KMS-11 (cell line): Measurements from ENCODE around the gene CCDC141.

Source experiments
- H2AFZ ChIP-seq: fragments of 200-600 bp; sonication (generic); 2 replicates; pipeline ENCODE4 v1.6.1; 2016; ENCODE audit warnings: antibody characterized with exemption, mixed run types, low read depth
- H3K27ac ChIP-seq: fragments of 200-600 bp; sonication (generic); 2 replicates; pipeline ENCODE4 v1.6.1; 2016; ENCODE audit warnings: mild to moderate bottlenecking, mixed run types
- H3K27me3 ChIP-seq: fragments of 200-600 bp; sonication (generic); 2 replicates; pipeline ENCODE4 v1.6.1; 2017; ENCODE audit warnings: mild to moderate bottlenecking, low read depth, mixed run types, moderate library complexity; ENCODE audit not compliant: insufficient read depth
- H3K36me3 ChIP-seq: fragments of 200-600 bp; sonication (generic); 2 replicates; pipeline ENCODE4 v1.6.1; 2017; ENCODE audit warnings: mild to moderate bottlenecking, mixed run types; ENCODE audit not compliant: insufficient read depth
- H3K4me1 ChIP-seq: fragments of 200-600 bp; sonication (generic); 2 replicates; pipeline ENCODE4 v1.6.1; 2016; ENCODE audit warnings: mild to moderate bottlenecking, low read depth, mixed run types; ENCODE audit not compliant: poor library complexity, severe bottlenecking
- H3K4me2 ChIP-seq: fragments of 200-600 bp; sonication (generic); 2 replicates; pipeline ENCODE4 v1.7.0; 2016; ENCODE audit warnings: mild to moderate bottlenecking, mixed run types
- H3K4me3 ChIP-seq: fragments of 200-600 bp; sonication (generic); IDR thresholded peaks from 2 replicates; pipeline ENCODE4 v1.6.1; 2017; ENCODE audit warnings: low read depth, low read length, mixed read lengths; ENCODE audit not compliant: insufficient read depth
- H3K79me2 ChIP-seq: fragments of 200-600 bp; sonication (generic); 2 replicates; pipeline ENCODE4 v1.6.1; 2016; ENCODE audit warnings: low read depth, mixed run types; ENCODE audit not compliant: insufficient read depth
- H3K9ac ChIP-seq: fragments of 200-600 bp; sonication (generic); 2 replicates; pipeline ENCODE4 v1.6.1; 2016; ENCODE audit warnings: mild to moderate bottlenecking, mixed run types
- H4K20me1 ChIP-seq: fragments of 200-600 bp; sonication (generic); 2 replicates; pipeline ENCODE4 v1.6.1; 2016; ENCODE audit warnings: mild to moderate bottlenecking, mixed run types; ENCODE audit not compliant: insufficient read depth
- CTCF ChIP-seq: fragments of 200-600 bp; sonication (generic); conservative IDR thresholded peaks from 2 replicates; pipeline ENCODE4 v1.6.1; 2017; ENCODE audit warnings: low read depth, mild to moderate bottlenecking, antibody characterized with exemption, low read length, moderate library complexity, mixed read lengths

The CCDC141 gene

DNA sequence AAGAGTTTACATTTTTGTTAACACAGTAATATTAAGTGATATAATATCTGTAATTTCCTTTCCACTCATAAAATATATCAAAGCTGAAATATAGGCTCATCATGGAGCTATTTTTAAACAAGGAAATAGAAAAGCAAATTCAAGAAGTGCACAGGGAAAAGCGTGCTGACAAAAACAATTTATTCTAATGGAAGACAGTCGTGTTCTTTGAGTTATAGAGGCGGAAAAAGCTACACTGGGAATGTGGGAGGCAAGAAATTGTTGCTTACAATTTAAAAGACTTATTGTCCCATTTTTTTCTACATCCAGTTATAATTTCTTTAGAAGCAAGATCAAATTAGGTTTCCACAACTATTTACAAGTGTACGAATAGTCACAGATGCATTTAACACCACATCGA is 239.5 kb downstream of the CCDC141 start:
- no peaks in the 10 kb centered on the region for H3K79me2 ChIP-seq
- H4K20me1 ChIP-seq: no peaks in the 10 kb centered on the region
- no peak overlapping the region for H3K4me2 ChIP-seq
- H3K4me3 ChIP-seq: no peak overlapping the region
- H2AFZ ChIP-seq: no peak overlapping the region
- H3K36me3 ChIP-seq: no peaks in the 10 kb centered on the region
- TF ChIP-seq CTCF: no peak
- no peaks in the 10 kb centered on the region for H3K27me3 ChIP-seq
- no peaks in the 10 kb centered on the region for H3K4me1 ChIP-seq
- no peak overlapping the region for H3K27ac ChIP-seq
- H3K9ac ChIP-seq: no peak overlapping the region

- no peak for TF ChIP-seq CTCF
- Histone ChIP-seq H3K4me2 (no peak within 1 kb of the TSS), H2AFZ (no peak within 1 kb of the TSS), H3K27ac (no peak within 1 kb of the TSS), H3K27me3 (no peaks in the 10 kb centered on the region), H3K36me3 (no peaks in the 10 kb centered on the region; the same call in 1 of the 2 replicates), H3K4me3 (no peak within 1 kb of the TSS), H4K20me1 (no peaks in the 10 kb centered on the region), H3K9ac (no peak within 1 kb of the TSS), H3K79me2 (no peaks in the 10 kb centered on the region), H3K4me1 (no peaks in the 10 kb centered on the region)
Measured at GRCh38 chr2:178807227-178808008, 242.5 kb downstream of the CCDC141 start, which contains the start of gene TTN. TTN (minus strand) TSS chr2:178807423; CDS start chr2:178804642, 2,781 bp downstream.

DNA sequence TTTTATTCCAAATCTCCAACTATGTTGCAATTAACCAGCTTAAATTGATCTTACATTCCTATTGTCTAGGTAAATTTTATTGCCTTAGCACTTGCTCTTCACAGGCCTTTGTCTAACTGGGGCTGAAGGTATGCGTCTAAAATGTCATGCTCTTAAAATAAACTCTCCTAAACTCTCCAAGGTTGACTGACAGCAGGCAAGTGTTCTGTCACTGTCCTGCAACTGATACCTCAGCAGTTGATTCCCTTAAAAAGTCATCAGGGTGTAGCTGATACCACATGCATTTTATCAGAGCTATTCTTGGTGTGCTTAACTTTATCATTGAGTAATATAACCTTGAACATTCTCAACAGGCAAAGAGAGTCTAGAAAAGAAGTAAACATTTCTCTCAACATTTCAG is 243.4 kb downstream of the CCDC141 start:
- H3K27ac ChIP-seq: no peak overlapping the region
- no peak overlapping the region for H2AFZ ChIP-seq

DNA sequence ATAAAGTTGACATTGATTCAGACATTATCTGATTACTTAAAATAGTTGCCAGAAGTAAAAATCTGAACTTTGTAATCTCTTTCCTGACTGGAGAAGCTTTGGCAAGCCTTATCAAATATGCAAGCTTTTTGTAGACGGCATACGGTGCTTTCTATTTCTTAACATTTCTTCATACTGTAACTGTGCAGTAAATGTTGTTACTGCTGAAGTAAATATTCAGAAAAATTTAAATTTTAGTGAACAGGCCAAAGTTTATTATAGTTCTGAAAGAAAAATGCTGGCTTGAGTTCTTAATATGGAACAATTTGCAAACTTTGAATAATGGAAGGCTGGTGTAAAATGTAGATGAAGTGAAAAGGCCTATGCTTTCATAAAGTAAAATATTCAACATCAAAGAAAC is 244.5 kb downstream of the CCDC141 start:
- Histone ChIP-seq H3K27ac (no peak overlapping the region), H3K79me2 (no peaks in the 10 kb centered on the region), H3K4me3 (no peak overlapping the region), H3K9ac (no peak overlapping the region), H2AFZ (no peak overlapping the region), H3K36me3 (no peaks in the 10 kb centered on the region; the same call in 1 of the 2 replicates), H4K20me1 (no peaks in the 10 kb centered on the region), H3K4me2 (no peak overlapping the region), H3K4me1 (no peaks in the 10 kb centered on the region), H3K27me3 (no peaks in the 10 kb centered on the region)
- no peak for TF ChIP-seq CTCF

More for the DNA sequence above, 243.4 kb downstream of the CCDC141 start:
- no peaks in the 10 kb centered on the region for H3K4me1 ChIP-seq
- no peak overlapping the region for H3K9ac ChIP-seq
- H3K4me3 ChIP-seq: no peak overlapping the region
- no peaks in the 10 kb centered on the region for H4K20me1 ChIP-seq
- no peak for TF ChIP-seq CTCF
- H3K27me3 ChIP-seq: no peaks in the 10 kb centered on the region
- no peaks in the 10 kb centered on the region for H3K79me2 ChIP-seq
- no peaks in the 10 kb centered on the region; the same call in 1 of the 2 replicates for H3K36me3 ChIP-seq
- H3K4me2 ChIP-seq: no peak overlapping the region
